GM19463 (cell line): ENCODE measurements around the gene RPTOR.

Experiments used
- ATAC-seq: cut with Tn5 transposase; IDR thresholded peaks from one replicate; pipeline ENCODE4 v1.9.1; 2021; ENCODE audit warnings: mild to moderate bottlenecking, moderate library complexity; ENCODE audit not compliant: unreplicated experiment

Gene RPTOR

GRCh38 chr17:80663781-80664206 is 119.2 kb downstream of the RPTOR start:
- no peak for ATAC-seq

- no peak for ATAC-seq
These were observed 119.7 kb downstream of the RPTOR start for GRCh38 chr17:80664217-80664790.

- ATAC-seq, result no peak
These were observed 121.2 kb downstream of the RPTOR start for GRCh38 chr17:80665792-80666191.

- ATAC-seq, result no peak
These were observed 122.2 kb downstream of the RPTOR start for GRCh38 chr17:80666867-80667266.

GRCh38 chr17:80667462-80668277 is 123.0 kb downstream of the RPTOR start:
- ATAC-seq, result no peak

GRCh38 chr17:80668375-80669148 is 123.9 kb downstream of the RPTOR start:
- ATAC-seq, result no peak

GRCh38 chr17:80671039-80671824 is 126.6 kb downstream of the RPTOR start:
- ATAC-seq, result no peak

GRCh38 chr17:80671825-80672110 is 127.1 kb downstream of the RPTOR start:
- no peak for ATAC-seq

- ATAC-seq, result no peak
These were observed 128.7 kb downstream of the RPTOR start for GRCh38 chr17:80673152-80673920.

- ATAC-seq, result no peak
These were observed 130.9 kb downstream of the RPTOR start for GRCh38 chr17:80675438-80676095.

- ATAC-seq, result no peak
These were observed 131.4 kb downstream of the RPTOR start for GRCh38 chr17:80676096-80676466.

GRCh38 chr17:80676564-80676963 is 131.9 kb downstream of the RPTOR start:
- ATAC-seq, result no peak

- ATAC-seq, result no peak
These were observed 132.6 kb downstream of the RPTOR start for GRCh38 chr17:80677214-80677756.

- no peak for ATAC-seq
These were observed 135.2 kb downstream of the RPTOR start for GRCh38 chr17:80679816-80680215.

GRCh38 chr17:80681215-80681614 is 136.6 kb downstream of the RPTOR start:
- no peak for ATAC-seq

GRCh38 chr17:80682372-80682771 is 137.7 kb downstream of the RPTOR start:
- no peak for ATAC-seq

- no peak for ATAC-seq
These were observed 139.0 kb downstream of the RPTOR start for GRCh38 chr17:80683625-80684104.

- ATAC-seq, result no peak
These were observed 143.2 kb downstream of the RPTOR start for GRCh38 chr17:80687839-80688238.

- ATAC-seq, result no peak
These were observed 144.5 kb downstream of the RPTOR start for GRCh38 chr17:80689129-80689619.
